GM18502 (cell line): Measurements from ENCODE around the gene THTPA.

Experiments used
- ATAC-seq: cut with Tn5 transposase; IDR thresholded peaks from one replicate; pipeline ENCODE4 v1.9.1; 2021; ENCODE audit warnings: mild to moderate bottlenecking; ENCODE audit not compliant: unreplicated experiment, poor library complexity

The THTPA gene

DNA sequence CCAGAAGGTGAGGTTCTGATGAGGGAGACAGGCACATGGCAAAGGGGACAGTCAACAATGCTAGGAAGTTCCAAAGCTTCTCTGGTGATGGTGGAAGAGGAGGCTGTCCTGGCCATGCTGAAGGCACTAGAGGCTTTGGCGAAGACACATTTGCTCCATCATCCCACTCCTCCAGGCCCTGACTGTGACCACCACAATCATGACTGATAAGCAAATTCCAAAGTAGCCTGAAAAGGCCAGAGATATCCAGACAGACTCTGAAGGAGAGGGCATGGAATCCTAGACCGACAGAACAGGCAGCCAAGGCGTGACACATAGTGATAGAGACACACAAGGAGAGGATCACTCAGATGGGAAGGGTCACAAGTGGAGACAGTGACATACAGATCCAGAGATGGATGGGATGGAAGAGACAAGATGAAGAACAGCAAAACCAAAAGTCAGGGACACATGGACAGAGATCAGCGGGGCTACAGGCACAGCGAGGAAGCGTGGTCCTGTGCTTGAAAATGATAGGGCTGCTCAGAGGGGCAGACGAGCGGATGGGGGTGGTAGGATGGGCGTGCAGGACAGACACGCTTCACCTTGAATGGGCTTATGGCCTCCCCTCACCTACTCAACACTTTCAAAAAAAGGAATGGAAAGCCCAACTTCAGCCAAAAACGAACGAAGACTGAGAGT, 5.8 kb upstream of the THTPA start:
- no peak for ATAC-seq

DNA sequence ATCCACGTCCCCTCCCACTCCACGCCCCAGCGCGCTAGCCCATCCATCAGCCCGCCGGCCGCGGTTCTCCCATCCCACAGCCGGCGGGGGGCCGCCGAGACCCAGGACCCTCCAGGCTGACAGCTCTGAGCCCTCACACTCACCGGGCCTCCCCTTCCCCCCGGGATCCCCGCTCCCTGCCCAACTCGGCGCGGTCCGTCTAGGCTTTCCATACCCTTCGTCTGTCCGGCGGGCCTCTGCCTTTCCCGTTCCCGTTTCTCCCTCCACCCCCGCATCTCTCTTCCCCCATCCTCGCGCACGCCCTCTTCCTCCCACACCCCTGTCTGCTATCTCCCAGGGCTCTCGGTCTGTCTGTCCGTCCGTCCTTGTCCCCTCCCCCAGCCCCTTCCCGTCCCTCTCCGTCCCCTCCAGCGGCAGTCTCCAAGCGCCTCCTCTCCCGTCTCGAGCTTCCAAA, 5.2 kb upstream of the THTPA start:
- ATAC-seq, result no peak

- peak; percentile 63 for ATAC-seq
Observed at GRCh38 chr14:23551266-23552028, 4.6 kb upstream of the THTPA start, which contains the start of gene ZFHX2. TSS of gene ZFHX2 (minus strand) at chr14:23551765. CDS start at chr14:23535325, 16,440 bp downstream.

- ATAC-seq, result peak; percentile 3
Observed at GRCh38 chr14:23555533-23555881, 564 bp upstream of the THTPA start.

GRCh38 chr14:23556700-23557440, 799 bp downstream of the THTPA start:
- no peak for ATAC-seq

GRCh38 chr14:23557521-23557920, 1.4 kb downstream of the THTPA start:
- no peak for ATAC-seq

- no peak for ATAC-seq
Observed at GRCh38 chr14:23557946-23558345, 1.9 kb downstream of the THTPA start.

DNA sequence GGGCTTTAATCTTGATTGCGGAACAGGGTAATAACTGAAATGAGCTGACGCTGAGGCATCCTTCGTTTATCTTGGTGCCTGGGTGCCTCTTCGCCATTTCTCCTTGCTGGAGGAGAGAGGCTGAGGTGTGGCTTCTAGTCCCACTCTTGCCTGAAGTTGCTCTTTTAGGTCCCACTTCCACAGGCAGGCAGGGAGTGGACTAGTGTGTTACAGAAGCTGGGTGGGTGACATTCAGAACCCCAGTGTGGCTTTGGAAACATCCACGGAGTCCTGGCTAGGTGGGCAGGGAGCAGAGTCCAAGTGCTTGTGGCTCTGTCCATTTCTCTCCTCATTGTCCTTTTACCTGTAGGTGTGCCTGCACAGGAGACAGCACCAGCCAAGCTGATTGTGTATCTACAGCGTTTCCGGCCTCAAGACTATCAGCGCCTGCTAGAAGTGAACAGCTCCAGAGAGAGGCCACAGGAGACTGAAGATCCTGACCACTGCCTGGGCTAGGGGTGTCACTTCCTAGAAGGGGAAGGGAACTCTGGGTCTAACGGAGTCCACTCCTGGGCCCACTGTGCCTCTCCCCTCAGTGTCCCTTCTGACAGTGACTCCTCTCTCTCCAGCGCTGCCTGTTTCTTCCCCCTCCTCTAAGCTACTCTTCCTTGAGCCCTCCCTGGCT, 2.4 kb downstream of the THTPA start:
- ATAC-seq, result no peak

- ATAC-seq, result no peak
Observed at GRCh38 chr14:23559010-23559925, 3.2 kb downstream of the THTPA start.

DNA sequence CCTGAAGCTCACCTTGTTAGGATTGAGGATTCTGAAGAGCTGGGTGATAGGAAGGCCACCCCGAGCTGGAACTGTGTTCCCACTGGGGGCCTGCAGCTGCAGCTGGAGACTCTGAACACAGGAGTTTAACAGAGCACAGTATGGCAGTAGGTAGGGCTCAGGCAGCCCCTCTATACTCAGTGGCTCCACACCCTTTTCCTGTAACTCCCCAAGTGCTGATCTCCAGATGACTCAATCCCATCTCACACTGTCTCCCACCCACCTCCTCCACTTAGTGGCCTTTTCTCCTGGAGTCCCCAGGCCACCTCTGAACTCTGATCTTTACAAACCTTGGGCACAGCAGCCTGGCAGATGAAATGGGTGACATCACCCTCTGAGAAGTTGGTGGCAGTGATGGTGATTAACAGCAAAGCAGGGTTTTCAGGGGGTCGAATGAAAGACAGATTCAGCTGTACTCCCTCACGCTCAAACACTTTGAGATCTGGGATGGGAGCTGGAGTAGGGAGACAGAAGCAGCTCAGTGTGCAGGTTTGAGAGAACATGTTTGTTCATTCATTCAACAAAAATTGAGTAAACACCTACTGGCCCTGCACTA, 4.0 kb downstream of the THTPA start:
- ATAC-seq, result no peak

- ATAC-seq, result no peak
Observed at GRCh38 chr14:23561259-23561658, 5.2 kb downstream of the THTPA start.

DNA sequence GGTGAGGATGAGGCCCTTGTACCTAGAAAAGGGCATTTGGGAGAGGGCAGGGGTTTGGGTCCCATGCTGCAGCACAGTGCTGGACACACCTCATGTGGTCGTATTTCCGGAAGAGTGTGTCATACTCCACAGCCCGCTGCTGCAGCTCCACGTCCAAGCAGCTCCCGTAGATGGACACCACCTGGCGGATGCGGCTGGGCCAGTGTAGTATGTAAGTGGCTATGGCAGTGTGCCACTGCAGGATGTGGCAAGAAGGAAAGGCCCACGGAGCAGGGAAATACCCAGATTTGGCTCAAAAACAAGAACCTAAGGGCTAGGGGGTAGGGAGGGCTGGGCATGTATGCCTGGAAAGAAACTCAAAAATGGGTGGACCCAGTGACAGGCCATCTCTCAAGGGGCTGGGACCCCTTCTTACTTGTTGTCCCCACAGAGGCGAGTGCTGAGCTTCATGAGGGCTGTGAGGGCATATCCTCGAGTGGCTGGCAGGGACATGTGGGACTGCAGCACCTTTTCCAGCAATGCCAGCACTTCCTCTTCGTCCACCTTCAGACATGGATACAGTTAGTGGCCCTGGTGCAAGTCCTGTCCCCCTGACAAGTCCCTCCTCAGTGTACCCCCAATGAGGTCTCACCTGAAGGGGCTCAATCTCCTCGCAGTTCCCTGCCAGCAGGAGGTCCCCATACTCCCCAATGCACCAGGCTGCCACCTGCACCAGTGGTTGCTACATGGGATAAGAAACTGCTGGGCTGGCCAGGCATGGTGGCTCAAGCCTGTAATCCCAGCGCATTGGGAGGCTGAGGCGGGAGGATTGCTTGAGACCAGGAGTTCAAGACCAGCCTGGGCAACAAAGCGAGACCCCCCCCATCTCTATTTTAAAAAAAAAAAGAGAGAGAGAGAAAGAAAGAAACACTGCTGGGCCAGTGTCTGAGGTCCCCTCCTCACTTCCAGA, 6.1 kb downstream of the THTPA start:
- no peak for ATAC-seq

- ATAC-seq, result no peak
Observed at GRCh38 chr14:23562822-23563472, 6.9 kb downstream of the THTPA start.

DNA sequence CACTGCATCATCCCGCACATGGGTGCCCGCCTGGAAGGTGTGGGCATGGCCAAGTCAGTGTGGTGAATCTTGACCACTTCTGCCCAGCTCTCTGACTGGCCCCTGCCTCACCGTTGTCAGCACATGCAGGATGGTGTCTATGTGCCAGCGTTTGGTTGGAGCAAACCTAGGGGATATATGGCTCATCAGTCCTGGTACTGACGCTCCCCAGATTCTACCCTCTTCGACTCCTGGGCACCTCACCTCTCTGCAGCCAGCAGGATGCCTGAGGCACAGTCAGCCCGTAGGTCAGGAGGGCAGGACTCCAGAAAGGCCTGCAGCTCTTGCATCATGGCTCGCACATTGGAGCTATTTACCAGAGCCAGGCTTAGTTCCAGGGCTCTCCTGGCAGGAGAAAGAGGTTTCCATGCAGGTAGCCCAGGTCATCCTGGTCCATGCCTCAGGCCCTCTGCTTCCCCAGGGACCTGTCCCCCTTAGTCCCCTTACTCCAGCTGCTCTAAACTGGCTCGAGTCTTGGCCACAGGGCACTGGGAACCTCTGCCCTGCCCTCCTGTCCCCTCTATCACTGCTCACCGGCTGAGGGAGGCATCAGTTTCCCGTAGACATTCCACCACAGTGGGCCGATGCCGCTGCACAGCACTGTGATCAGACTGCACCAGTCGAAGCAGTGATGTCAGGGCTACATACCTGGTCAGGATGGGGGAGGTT, 7.6 kb downstream of the THTPA start:
- ATAC-seq, result no peak

- no peak for ATAC-seq
Observed at GRCh38 chr14:23564181-23564812, 8.2 kb downstream of the THTPA start.

GRCh38 chr14:23564876-23565275, 8.8 kb downstream of the THTPA start:
- no peak for ATAC-seq

- ATAC-seq, result no peak
Observed at GRCh38 chr14:23565626-23566025, 9.6 kb downstream of the THTPA start.
